Endothelial cell of umbilical vein (primary cell): Measurements from ENCODE around the gene GSTCD.

Source experiments
- EZH2 ChIP-seq: IDR thresholded peaks from 2 replicates; pipeline ENCODE4 v1.6.1; 2012; ENCODE audit warnings: borderline replicate concordance, low read depth, mild to moderate bottlenecking, moderate library complexity, low read length, inconsistent platforms; ENCODE audit not compliant: severe bottlenecking
- POLR2A ChIP-seq: IDR thresholded peaks from 2 replicates; pipeline ENCODE4 v1.6.1; 2012; ENCODE audit warnings: low read depth, mild to moderate bottlenecking, control low read depth, low read length

DNA sequence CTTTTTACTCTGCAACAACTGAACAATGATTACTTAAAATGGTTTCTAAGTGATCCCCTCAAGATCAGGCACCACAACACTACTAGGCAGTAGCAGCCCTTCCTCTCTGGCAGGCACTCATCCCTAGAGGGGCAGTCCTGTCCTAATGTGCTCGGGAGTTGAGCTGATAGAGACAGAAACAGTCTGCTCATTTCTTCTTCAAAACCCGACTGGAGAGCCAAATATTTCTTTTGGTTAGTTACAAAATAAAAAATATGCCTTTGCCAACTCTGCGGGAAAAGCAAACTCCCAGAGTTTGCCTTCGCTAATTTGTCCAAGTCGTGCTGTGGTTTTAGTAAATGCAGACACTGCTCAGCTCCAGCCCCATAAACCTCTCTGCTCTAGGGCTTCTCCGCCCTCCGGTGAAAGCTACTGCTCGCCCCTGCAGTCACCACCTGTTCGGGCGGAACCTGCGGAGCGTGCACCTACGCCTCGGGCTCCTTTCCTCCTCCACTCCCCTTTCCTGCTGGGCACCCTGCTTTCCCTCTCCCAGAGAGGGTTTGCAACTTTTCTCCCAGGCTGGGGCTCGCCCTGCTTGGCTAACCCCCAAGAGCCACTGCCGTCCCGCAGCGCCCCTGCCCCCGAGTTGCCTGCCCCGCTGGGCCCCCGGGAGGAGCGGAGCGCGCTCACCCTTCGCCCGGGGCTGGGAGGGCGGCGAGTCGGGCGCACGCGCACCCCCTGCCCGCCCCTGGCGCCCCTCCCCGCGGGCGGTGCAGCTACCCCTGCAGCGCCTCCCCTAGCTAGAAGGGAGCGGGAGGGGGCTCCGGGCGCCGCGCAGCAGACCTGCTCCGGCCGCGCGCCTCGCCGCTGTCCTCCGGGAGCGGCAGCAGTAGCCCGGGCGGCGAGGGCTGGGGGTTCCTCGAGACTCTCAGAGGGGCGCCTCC is 186.3 kb downstream of the GSTCD start, which contains the start of gene NPNT:
- TF ChIP-seq EZH2 = peak; percentile 6
- TF ChIP-seq POLR2A = no peak
